ENCODE measurements around the gene HADH.

HADH gene

DNA sequence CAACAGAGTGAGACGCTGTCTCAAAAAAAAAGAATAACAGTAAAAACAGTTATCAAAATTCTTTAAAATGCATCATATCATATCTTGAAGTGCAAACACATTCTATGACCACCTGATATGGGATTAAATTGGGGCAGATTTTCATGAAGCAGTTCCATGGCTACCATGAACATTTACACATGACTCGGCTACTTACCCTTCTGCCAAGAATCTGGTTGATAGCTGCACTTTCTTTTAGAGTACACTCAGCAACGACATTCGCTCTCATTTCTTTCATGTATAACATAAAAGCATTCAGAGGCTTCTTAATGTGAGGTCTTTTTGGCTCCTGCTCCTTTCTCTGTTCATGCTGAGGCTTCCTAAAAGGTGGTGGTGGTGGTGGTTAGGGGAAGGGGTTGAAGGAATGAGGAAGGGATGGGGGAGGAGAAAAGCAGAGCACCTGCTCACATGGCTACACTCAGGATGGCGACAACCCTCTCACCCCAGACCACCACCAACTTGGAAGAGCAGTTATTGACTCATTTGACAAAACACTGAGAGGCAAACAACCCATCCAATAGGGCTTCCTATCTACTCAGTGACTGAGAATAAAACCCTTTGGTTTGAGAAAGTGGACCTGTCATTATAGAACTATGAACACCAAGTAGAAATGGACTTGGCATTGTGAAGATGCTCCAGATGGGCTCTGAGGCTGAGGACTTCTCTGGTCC lies 88.5 kb downstream of the HADH start:
- no peak overlapping the region for H3K9ac ChIP-seq (ENCODE audit: low read length)
- H3K27me3 ChIP-seq (ENCODE audit: insufficient read depth, low read length), result no peaks in the 10 kb centered on the region
- no peaks in the 10 kb centered on the region for H3K9me3 ChIP-seq (ENCODE audit: insufficient read depth, low read depth, low read length)
- no peak overlapping the region for H4K8ac ChIP-seq (ENCODE audit: low read depth, low read length)
- H3K79me2 ChIP-seq (ENCODE audit: control insufficient read depth, insufficient read depth, low read length, poor library complexity), result no peaks in the 10 kb centered on the region
- H2BK120ac ChIP-seq (ENCODE audit: insufficient read depth, low read length, poor library complexity), result no peak overlapping the region
- no peak overlapping the region for H2AFZ ChIP-seq (ENCODE audit: insufficient read depth, low read length, poor library complexity)
- H3K27ac ChIP-seq (ENCODE audit: low read depth, low read length), result no peak overlapping the region
- no peak overlapping the region for H3K18ac ChIP-seq (ENCODE audit: low read length)
- no peak overlapping the region for H3K23ac ChIP-seq (ENCODE audit: low read length)
- H3K4me2 ChIP-seq (ENCODE audit: low read length), result no peak overlapping the region
- H4K91ac ChIP-seq (ENCODE audit: low read depth, low read length), result no peak overlapping the region
- H3K4me3 ChIP-seq (ENCODE audit: low read depth, low read length), result no peak overlapping the region
- no peaks in the 10 kb centered on the region for H3K79me1 ChIP-seq (ENCODE audit: low read length)
- WGBS (ENCODE audit: extremely low coverage, insufficient coverage, insufficient read length), result no CpG with 5 or more reads among the region's 5 CpGs
- no peak overlapping the region for H2AK5ac ChIP-seq (ENCODE audit: low read length)
- no peaks in the 10 kb centered on the region for H3K36me3 ChIP-seq (ENCODE audit: control insufficient read depth in 1 of 2, insufficient read depth in 2 of 2, low read length in 2 of 2)
- H3K14ac ChIP-seq (ENCODE audit: low read length), result no peak overlapping the region
- no peak for DNase-seq
- no peak overlapping the region for H2BK5ac ChIP-seq (ENCODE audit: low read depth, low read length, poor library complexity)
- no peak overlapping the region for H2BK12ac ChIP-seq (ENCODE audit: low read length)
- no peak overlapping the region for H3K4ac ChIP-seq (ENCODE audit: low read depth, low read length)
- no peaks in the 10 kb centered on the region for H3K4me1 ChIP-seq (ENCODE audit: control insufficient read depth in 1 of 2, insufficient read depth in 2 of 2, low read length in 2 of 2)
- H4K12ac ChIP-seq (ENCODE audit: low read depth, low read length), result no peak overlapping the region

DNA sequence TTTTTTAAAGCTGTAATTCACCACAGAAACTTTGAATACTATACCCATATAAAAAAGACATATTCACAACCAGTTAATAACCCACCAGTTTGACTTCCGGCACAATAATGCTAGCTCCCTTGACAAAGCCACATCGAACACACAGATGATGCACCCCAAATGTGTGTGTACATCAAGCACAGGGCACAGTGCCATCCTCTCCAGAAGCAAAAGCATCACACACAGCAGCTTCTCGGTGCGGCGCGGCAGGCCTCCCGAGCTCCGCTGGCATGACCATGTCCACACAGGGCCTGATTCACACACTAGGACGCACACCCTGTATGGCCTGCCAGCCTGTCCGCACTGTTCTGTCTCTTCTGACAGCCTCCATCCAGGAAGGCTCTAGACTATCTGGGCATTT lies 91.1 kb downstream of the HADH start:
- no peak overlapping the region for H3K23ac ChIP-seq (ENCODE audit: low read length)
- no peak overlapping the region for H2AFZ ChIP-seq (ENCODE audit: insufficient read depth, low read length, poor library complexity)
- H3K4me3 ChIP-seq (ENCODE audit: low read depth, low read length), result no peak overlapping the region
- H4K91ac ChIP-seq (ENCODE audit: low read depth, low read length), result no peak overlapping the region
- H3K18ac ChIP-seq (ENCODE audit: low read length), result no peak overlapping the region
- no peak overlapping the region for H3K4me2 ChIP-seq (ENCODE audit: low read length)
- no peaks in the 10 kb centered on the region for H3K27me3 ChIP-seq (ENCODE audit: insufficient read depth, low read length)
- H4K12ac ChIP-seq (ENCODE audit: low read depth, low read length), result no peak overlapping the region
- no peaks in the 10 kb centered on the region for H3K79me1 ChIP-seq (ENCODE audit: low read length)
- no peaks in the 10 kb centered on the region for H3K9me3 ChIP-seq (ENCODE audit: insufficient read depth, low read depth, low read length)
- DNase-seq, result no peak
- H2BK12ac ChIP-seq (ENCODE audit: low read length), result no peak overlapping the region
- no CpG with 5 or more reads among the region's 10 CpGs for whole genome bisulfite sequencing (ENCODE audit: extremely low coverage, insufficient coverage, insufficient read length)
- no peak overlapping the region for H3K9ac ChIP-seq (ENCODE audit: low read length)
- no peak overlapping the region for H3K27ac ChIP-seq (ENCODE audit: low read depth, low read length)
- no peaks in the 10 kb centered on the region for H3K79me2 ChIP-seq (ENCODE audit: control insufficient read depth, insufficient read depth, low read length, poor library complexity)
- H3K14ac ChIP-seq (ENCODE audit: low read length), result no peak overlapping the region
- H3K4me1 ChIP-seq (ENCODE audit: control insufficient read depth in 1 of 2, insufficient read depth in 2 of 2, low read length in 2 of 2), result no peaks in the 10 kb centered on the region
- H4K8ac ChIP-seq (ENCODE audit: low read depth, low read length), result no peak overlapping the region
- no peak overlapping the region for H2BK5ac ChIP-seq (ENCODE audit: low read depth, low read length, poor library complexity)
- no peak overlapping the region for H2BK120ac ChIP-seq (ENCODE audit: insufficient read depth, low read length, poor library complexity)
- H3K4ac ChIP-seq (ENCODE audit: low read depth, low read length), result no peak overlapping the region
- H2AK5ac ChIP-seq (ENCODE audit: low read length), result no peak overlapping the region
- no peaks in the 10 kb centered on the region for H3K36me3 ChIP-seq (ENCODE audit: control insufficient read depth in 1 of 2, insufficient read depth in 2 of 2, low read length in 2 of 2)

DNA sequence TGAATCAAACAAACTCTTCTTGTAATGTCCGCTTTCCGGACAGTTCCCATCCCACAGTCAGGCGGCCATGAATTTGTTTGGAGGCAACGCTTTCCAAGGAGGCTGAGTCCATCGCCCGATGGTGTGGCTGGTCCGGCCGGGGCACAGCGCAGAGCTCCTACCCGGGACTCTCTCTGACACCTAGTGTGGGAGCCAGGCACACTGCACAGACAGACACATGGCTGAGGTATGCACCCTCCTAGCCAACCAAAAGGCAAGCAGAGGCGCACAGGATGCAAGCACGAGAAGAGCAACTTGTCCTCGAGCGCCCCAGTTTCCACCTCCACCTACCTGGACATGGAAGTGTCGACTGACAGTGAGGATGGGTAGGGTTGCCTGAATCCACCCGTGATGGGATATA lies 91.6 kb downstream of the HADH start:
- H2BK12ac ChIP-seq (ENCODE audit: low read length), result no peak overlapping the region
- H2BK5ac ChIP-seq (ENCODE audit: low read depth, low read length, poor library complexity), result no peak overlapping the region
- H2BK120ac ChIP-seq (ENCODE audit: insufficient read depth, low read length, poor library complexity), result no peak overlapping the region
- no peaks in the 10 kb centered on the region for H3K4me1 ChIP-seq (ENCODE audit: control insufficient read depth in 1 of 2, insufficient read depth in 2 of 2, low read length in 2 of 2)
- H2AFZ ChIP-seq (ENCODE audit: insufficient read depth, low read length, poor library complexity), result no peak overlapping the region
- H3K79me2 ChIP-seq (ENCODE audit: control insufficient read depth, insufficient read depth, low read length, poor library complexity), result no peaks in the 10 kb centered on the region
- H3K4me2 ChIP-seq (ENCODE audit: low read length), result no peak overlapping the region
- no peak overlapping the region for H3K9ac ChIP-seq (ENCODE audit: low read length)
- H4K8ac ChIP-seq (ENCODE audit: low read depth, low read length), result no peak overlapping the region
- H3K9me3 ChIP-seq (ENCODE audit: insufficient read depth, low read depth, low read length), result no peaks in the 10 kb centered on the region
- no peak overlapping the region for H3K14ac ChIP-seq (ENCODE audit: low read length)
- H3K18ac ChIP-seq (ENCODE audit: low read length), result no peak overlapping the region
- H4K12ac ChIP-seq (ENCODE audit: low read depth, low read length), result no peak overlapping the region
- H4K91ac ChIP-seq (ENCODE audit: low read depth, low read length), result no peak overlapping the region
- no peak for DNase-seq
- no peak overlapping the region for H3K27ac ChIP-seq (ENCODE audit: low read depth, low read length)
- no peak overlapping the region for H3K4me3 ChIP-seq (ENCODE audit: low read depth, low read length)
- peaks cover 0 to 1% of the 10 kb centered on the region in 2 experiments for H3K36me3 ChIP-seq (ENCODE audit: control insufficient read depth in 1 of 2, insufficient read depth in 2 of 2, low read length in 2 of 2)
- H3K23ac ChIP-seq (ENCODE audit: low read length), result no peak overlapping the region
- no peak overlapping the region for H3K4ac ChIP-seq (ENCODE audit: low read depth, low read length)
- H3K27me3 ChIP-seq (ENCODE audit: insufficient read depth, low read length), result no peaks in the 10 kb centered on the region
- H2AK5ac ChIP-seq (ENCODE audit: low read length), result no peak overlapping the region
- WGBS (ENCODE audit: extremely low coverage, insufficient coverage, insufficient read length), result no CpG with 5 or more reads among the region's 16 CpGs
- H3K79me1 ChIP-seq (ENCODE audit: low read length), result no peaks in the 10 kb centered on the region

Data from trophoblast cell (in vitro differentiated cells and primary cell).